Measurements from ENCODE around the gene KCNF1. TPM values are rescaled to one million over a fixed set of nuclear protein-coding genes. Genes with fewer than 3 reads are reported as not detected.

Gene KCNF1
- total and polyA plus RNA-seq, 5 donors: 0.45 to 0.76 (median 0.52) TPM

GRCh38 chr2:10880586-10881321 is 31.0 kb upstream of the KCNF1 start:
- no peak for ATAC-seq
- H3K27ac ChIP-seq (ENCODE audit: low read length): no peak overlapping the region
- intact Hi-C loops (cut with DNase I): loop anchor here in 1 of 4 donors (10.0 kb wide), 1 partner anchor 46 kb away; no protein-coding TSS in a partner anchor
- no peak overlapping the region for H3K4me3 ChIP-seq (ENCODE audit: low read length)
- DNase-seq: no peak
- H3K9me3 ChIP-seq (ENCODE audit: control insufficient read depth, low read length): no peaks in the 10 kb centered on the region
- WGBS: 78% methylated on average over 20 of the region's 20 CpGs
- peaks cover 5% of the 10 kb centered on the region for H3K4me1 ChIP-seq (ENCODE audit: control insufficient read depth, insufficient read depth, low read length)
- H3K27me3 ChIP-seq (ENCODE audit: control insufficient read depth, insufficient read depth): no peaks in the 10 kb centered on the region

GRCh38 chr2:10882568-10882967 is 29.2 kb upstream of the KCNF1 start:
- Histone ChIP-seq H3K4me3 (ENCODE audit: low read length) (no peak overlapping the region), H3K4me1 (ENCODE audit: control insufficient read depth, insufficient read depth, low read length) (peaks cover 4% of the 10 kb centered on the region), H3K9me3 (ENCODE audit: control insufficient read depth, low read length) (no peaks in the 10 kb centered on the region), H3K27ac (ENCODE audit: low read length) (no peak overlapping the region), H3K27me3 (ENCODE audit: control insufficient read depth, insufficient read depth) (no peaks in the 10 kb centered on the region)
- ATAC-seq: no peak
- WGBS: 92% methylated on average over 3 of the region's 3 CpGs
- intact Hi-C loops (cut with DNase I): loop anchor here in 1 of 4 donors (10.0 kb wide), 1 partner anchor 48 kb away; no protein-coding TSS in a partner anchor
- DNase-seq: no peak

- Histone ChIP-seq H3K4me1 (ENCODE audit: control insufficient read depth, insufficient read depth, low read length) (peaks cover 3% of the 10 kb centered on the region), H3K4me3 (ENCODE audit: low read length) (no peak overlapping the region), H3K9me3 (ENCODE audit: control insufficient read depth, low read length) (no peaks in the 10 kb centered on the region), H3K27me3 (ENCODE audit: control insufficient read depth, insufficient read depth) (no peaks in the 10 kb centered on the region), H3K27ac (ENCODE audit: low read length) (no peak overlapping the region)
- DNase-seq (no peak), ATAC-seq (no peak)
- 80% methylated on average over 6 of the region's 6 CpGs for WGBS
- intact Hi-C loops (cut with DNase I): loop anchor here in 1 of 4 donors (10.0 kb wide), 1 partner anchor 48 kb away; no protein-coding TSS in a partner anchor
These were observed 28.7 kb upstream of the KCNF1 start for GRCh38 chr2:10883066-10883465.

GRCh38 chr2:10883801-10884478 is 27.8 kb upstream of the KCNF1 start:
- no peak overlapping the region for H3K4me3 ChIP-seq (ENCODE audit: low read length)
- intact Hi-C loops (cut with DNase I): loop anchor here in 1 of 4 donors (10.0 kb wide), 1 partner anchor 49 kb away; no protein-coding TSS in a partner anchor
- peaks cover 3% of the 10 kb centered on the region for H3K4me1 ChIP-seq (ENCODE audit: control insufficient read depth, insufficient read depth, low read length)
- no peak for DNase-seq
- 37% methylated on average over 10 of the region's 10 CpGs for WGBS
- H3K27me3 ChIP-seq (ENCODE audit: control insufficient read depth, insufficient read depth): no peaks in the 10 kb centered on the region
- H3K9me3 ChIP-seq (ENCODE audit: control insufficient read depth, low read length): no peaks in the 10 kb centered on the region
- no peak for ATAC-seq
- no peak overlapping the region for H3K27ac ChIP-seq (ENCODE audit: low read length)

GRCh38 chr2:10884574-10884975 is 27.2 kb upstream of the KCNF1 start:
- Histone ChIP-seq H3K4me3 (ENCODE audit: low read length) (no peak overlapping the region), H3K27ac (ENCODE audit: low read length) (no peak overlapping the region), H3K27me3 (ENCODE audit: control insufficient read depth, insufficient read depth) (no peaks in the 10 kb centered on the region), H3K4me1 (ENCODE audit: control insufficient read depth, insufficient read depth, low read length) (peaks cover 3% of the 10 kb centered on the region), H3K9me3 (ENCODE audit: control insufficient read depth, low read length) (no peaks in the 10 kb centered on the region)
- intact Hi-C loops (cut with DNase I): loop anchor here in 1 of 4 donors (10.0 kb wide), 1 partner anchor 50 kb away; no protein-coding TSS in a partner anchor
- ATAC-seq: no peak
- WGBS: 24% methylated on average over 5 of the region's 5 CpGs
- no peak for DNase-seq

GRCh38 chr2:10885094-10885860 is 26.5 kb upstream of the KCNF1 start:
- WGBS: 87% methylated on average over 6 of the region's 6 CpGs
- Histone ChIP-seq H3K4me3 (ENCODE audit: low read length) (no peak overlapping the region), H3K4me1 (ENCODE audit: control insufficient read depth, insufficient read depth, low read length) (peaks cover 3% of the 10 kb centered on the region), H3K9me3 (ENCODE audit: control insufficient read depth, low read length) (no peaks in the 10 kb centered on the region), H3K27me3 (ENCODE audit: control insufficient read depth, insufficient read depth) (no peaks in the 10 kb centered on the region), H3K27ac (ENCODE audit: low read length) (no peak overlapping the region)
- no peak for ATAC-seq
- intact Hi-C loops (cut with DNase I): loop anchor here in 1 of 4 donors (10.0 kb wide), 1 partner anchor 50 kb away; no protein-coding TSS in a partner anchor
- no peak for DNase-seq

GRCh38 chr2:10887476-10887875 is 24.3 kb upstream of the KCNF1 start:
- WGBS: 84% methylated on average over 3 of the region's 3 CpGs

GRCh38 chr2:10889651-10890215 is 22.0 kb upstream of the KCNF1 start:
- Histone ChIP-seq H3K27me3 (ENCODE audit: control insufficient read depth, insufficient read depth) (no peaks in the 10 kb centered on the region), H3K9me3 (ENCODE audit: control insufficient read depth, low read length) (no peaks in the 10 kb centered on the region), H3K4me1 (ENCODE audit: control insufficient read depth, insufficient read depth, low read length) (peaks cover 2% of the 10 kb centered on the region), H3K4me3 (ENCODE audit: low read length) (no peak overlapping the region), H3K27ac (ENCODE audit: low read length) (no peak overlapping the region)
- ATAC-seq (peak; percentile 22 to 47), DNase-seq (no peak)
- WGBS: 73% methylated on average over 9 of the region's 9 CpGs
- intact Hi-C loops (cut with DNase I): loop anchor here in 1 of 4 donors (10.0 kb wide), 1 partner anchor 55 kb away; no protein-coding TSS in a partner anchor

More at GRCh38 chr2:10887476-10887875, 24.3 kb upstream of the KCNF1 start:
- H3K9me3 ChIP-seq (ENCODE audit: control insufficient read depth, low read length): no peaks in the 10 kb centered on the region
- DNase-seq (no peak), ATAC-seq (no peak)
- no peaks in the 10 kb centered on the region for H3K27me3 ChIP-seq (ENCODE audit: control insufficient read depth, insufficient read depth)
- no peak overlapping the region for H3K4me3 ChIP-seq (ENCODE audit: low read length)
- H3K27ac ChIP-seq (ENCODE audit: low read length): no peak overlapping the region
- peaks cover 5% of the 10 kb centered on the region for H3K4me1 ChIP-seq (ENCODE audit: control insufficient read depth, insufficient read depth, low read length)
- intact Hi-C loops (cut with DNase I): loop anchor here in 1 of 4 donors (10.0 kb wide), 1 partner anchor 53 kb away; no protein-coding TSS in a partner anchor

GRCh38 chr2:10890706-10891270 is 20.9 kb upstream of the KCNF1 start:
- ATAC-seq: peak in 1 of 2 donors; percentile 15
- no peaks in the 10 kb centered on the region for H3K27me3 ChIP-seq (ENCODE audit: control insufficient read depth, insufficient read depth)
- H3K9me3 ChIP-seq (ENCODE audit: control insufficient read depth, low read length): no peaks in the 10 kb centered on the region
- peaks cover 2% of the 10 kb centered on the region for H3K4me1 ChIP-seq (ENCODE audit: control insufficient read depth, insufficient read depth, low read length)
- intact Hi-C loops (cut with DNase I): no loop called here
- 63% methylated on average over 8 of the region's 8 CpGs for WGBS
- H3K27ac ChIP-seq (ENCODE audit: low read length): no peak overlapping the region
- DNase-seq: no peak
- H3K4me3 ChIP-seq (ENCODE audit: low read length): no peak overlapping the region

GRCh38 chr2:10891390-10891789 is 20.3 kb upstream of the KCNF1 start:
- Histone ChIP-seq H3K9me3 (ENCODE audit: control insufficient read depth, low read length) (no peaks in the 10 kb centered on the region), H3K27ac (ENCODE audit: low read length) (no peak overlapping the region), H3K4me1 (ENCODE audit: control insufficient read depth, insufficient read depth, low read length) (peaks cover 2% of the 10 kb centered on the region), H3K4me3 (ENCODE audit: low read length) (no peak overlapping the region), H3K27me3 (ENCODE audit: control insufficient read depth, insufficient read depth) (no peaks in the 10 kb centered on the region)
- no peak for ATAC-seq
- intact Hi-C loops (cut with DNase I): no loop called here
- DNase-seq: no peak
- 86% methylated on average over 6 of the region's 6 CpGs for WGBS

Measured in right cardiac atrium (tissue), 5 donors.